GM21786 (cell line): ENCODE results near the gene ISG20L2.

Experiments used
- ATAC-seq: cut with Tn5 transposase; IDR thresholded peaks from one replicate; pipeline ENCODE4 v1.9.1; 2021; ENCODE audit not compliant: unreplicated experiment

Gene ISG20L2

GRCh38 chr1:156741481-156741983 lies 13.0 kb upstream of the ISG20L2 start:
- ATAC-seq, result no peak

- ATAC-seq, result peak; percentile 86
Observed at GRCh38 chr1:156740741-156741480, 12.3 kb upstream of the ISG20L2 start, which contains the start of gene MRPL24. Gene MRPL24 (minus strand): TSS chr1:156741088. CDS start chr1:156738704, 2,384 bp downstream.

DNA sequence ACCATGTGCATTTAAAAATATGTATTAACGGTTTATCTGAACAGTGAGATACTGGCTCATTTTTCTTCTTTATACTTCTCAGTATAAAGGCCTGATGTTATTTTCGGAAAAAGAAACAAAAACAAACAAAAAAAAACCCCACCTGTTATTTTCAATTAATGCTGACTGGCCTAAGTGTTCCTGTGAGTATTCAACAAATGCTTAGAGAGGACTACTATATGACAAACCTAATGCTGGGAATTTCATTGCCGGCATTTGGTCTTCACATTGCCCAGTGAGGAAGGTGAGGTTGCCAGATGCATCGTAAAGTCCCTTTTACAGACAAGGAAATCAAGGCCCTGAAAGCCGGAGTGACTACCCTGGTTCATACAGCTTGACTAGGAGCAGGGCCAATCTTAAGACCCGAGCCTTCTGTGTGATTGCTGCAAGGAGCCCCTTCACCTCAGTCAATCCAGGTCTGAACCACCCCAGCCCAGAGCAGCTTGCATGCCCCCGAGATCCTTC lies 11.7 kb upstream of the ISG20L2 start:
- ATAC-seq, result no peak

GRCh38 chr1:156738916-156739315 lies 10.3 kb upstream of the ISG20L2 start:
- ATAC-seq, result no peak

DNA sequence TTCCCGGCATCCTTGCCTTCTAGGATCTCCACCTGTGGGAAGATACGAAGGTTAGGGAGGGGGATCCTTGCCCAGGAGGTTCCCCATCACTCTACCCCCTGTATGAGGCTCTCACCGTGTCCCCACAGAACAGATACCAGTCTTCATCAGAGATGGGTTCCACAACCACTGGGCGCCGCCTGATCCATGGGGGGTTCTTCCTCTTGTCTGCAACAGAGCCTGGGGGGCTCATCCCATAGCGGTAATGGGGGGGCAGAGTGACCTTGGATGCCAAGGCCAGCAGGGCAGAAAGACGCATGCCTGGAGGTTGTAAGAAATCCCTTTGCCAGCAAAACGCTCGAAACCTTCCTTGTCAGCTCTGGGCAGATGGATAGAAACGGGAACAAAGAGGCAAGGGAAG lies 9.8 kb upstream of the ISG20L2 start:
- ATAC-seq, result no peak

GRCh38 chr1:156733989-156734584 lies 5.5 kb upstream of the ISG20L2 start:
- ATAC-seq, result no peak

DNA sequence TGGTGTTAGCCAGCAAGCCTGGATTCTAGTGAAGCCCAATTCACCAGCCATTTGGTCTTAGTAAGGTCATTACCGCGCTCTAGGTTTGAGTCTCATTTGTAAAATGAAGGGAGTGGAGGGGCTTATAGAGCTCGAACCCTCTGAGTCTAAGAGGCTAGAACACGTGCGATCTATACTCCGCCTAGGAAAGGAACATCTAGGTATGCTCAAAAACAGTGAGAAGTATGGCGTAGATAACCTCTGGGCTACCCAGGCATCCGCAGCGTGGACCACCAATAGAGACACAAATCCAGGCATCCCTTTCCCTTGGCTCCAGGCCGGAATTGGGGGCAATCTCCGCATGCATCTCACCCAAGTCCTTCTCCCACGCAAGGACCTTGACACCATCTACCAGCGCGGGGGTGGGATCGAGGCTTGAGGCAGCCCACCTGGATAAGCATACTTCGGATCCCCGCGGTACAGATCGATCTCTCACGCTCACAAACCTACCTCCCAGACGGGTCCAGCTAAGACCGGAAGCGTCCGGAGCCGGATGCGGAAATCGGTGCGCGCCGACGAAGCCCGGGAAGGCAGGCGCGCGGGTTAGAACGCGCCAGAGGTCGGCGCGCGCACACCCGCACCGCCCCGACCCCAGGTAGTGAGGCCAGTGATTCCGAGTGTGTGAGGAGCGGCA lies 504 bp downstream of the ISG20L2 start, which contains the start of gene METTL25B:
Gene METTL25B (plus strand): TSS at position 544 of the 673 bp plus-strand sequence. CDS start 636 bp downstream, outside the sequence.
- peak; percentile 40 for ATAC-seq

- ATAC-seq, result no peak
Observed at GRCh38 chr1:156727492-156727891, 1.1 kb downstream of the ISG20L2 start.

GRCh38 chr1:156726549-156727226 lies 1.9 kb downstream of the ISG20L2 start:
- ATAC-seq, result no peak

DNA sequence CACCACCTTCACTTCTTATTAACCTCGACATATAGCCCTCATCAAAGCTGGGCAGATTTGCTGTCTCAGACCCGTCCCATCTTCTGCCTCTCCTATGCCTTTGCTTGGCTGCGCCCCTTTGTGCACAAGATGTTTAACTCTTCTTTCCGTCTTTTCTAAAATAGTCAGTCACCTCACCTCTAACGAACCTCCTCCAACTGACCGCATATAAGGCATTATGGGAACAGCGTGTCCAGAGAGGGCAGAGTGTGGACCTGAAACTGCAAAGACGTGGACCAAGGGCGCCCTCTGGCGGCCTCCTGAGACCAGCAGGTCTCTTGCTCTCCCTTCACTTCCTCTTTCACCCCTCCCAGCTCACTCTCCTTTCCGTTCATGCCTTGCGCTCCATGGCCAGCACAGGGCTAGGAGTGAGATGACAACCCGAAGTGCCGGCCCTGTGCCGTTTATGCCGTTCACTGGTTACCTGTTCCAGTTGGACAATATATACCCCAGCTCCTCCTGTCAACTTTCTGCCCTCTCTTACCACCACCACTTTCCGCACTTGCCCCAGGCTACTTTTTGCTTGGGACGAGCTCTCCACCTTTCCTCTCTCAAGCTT lies 2.8 kb downstream of the ISG20L2 start:
- ATAC-seq, result peak; percentile 40

- ATAC-seq, result no peak
Observed at GRCh38 chr1:156721535-156721934, 7.0 kb downstream of the ISG20L2 start.

- ATAC-seq, result no peak
Observed at GRCh38 chr1:156721131-156721530, 7.4 kb downstream of the ISG20L2 start.

- no peak for ATAC-seq
Observed at GRCh38 chr1:156717351-156717750, 11.2 kb downstream of the ISG20L2 start.

- ATAC-seq, result no peak
Observed at GRCh38 chr1:156714830-156715229, 13.7 kb downstream of the ISG20L2 start.

GRCh38 chr1:156712626-156713025 lies 15.9 kb downstream of the ISG20L2 start:
- ATAC-seq, result no peak

DNA sequence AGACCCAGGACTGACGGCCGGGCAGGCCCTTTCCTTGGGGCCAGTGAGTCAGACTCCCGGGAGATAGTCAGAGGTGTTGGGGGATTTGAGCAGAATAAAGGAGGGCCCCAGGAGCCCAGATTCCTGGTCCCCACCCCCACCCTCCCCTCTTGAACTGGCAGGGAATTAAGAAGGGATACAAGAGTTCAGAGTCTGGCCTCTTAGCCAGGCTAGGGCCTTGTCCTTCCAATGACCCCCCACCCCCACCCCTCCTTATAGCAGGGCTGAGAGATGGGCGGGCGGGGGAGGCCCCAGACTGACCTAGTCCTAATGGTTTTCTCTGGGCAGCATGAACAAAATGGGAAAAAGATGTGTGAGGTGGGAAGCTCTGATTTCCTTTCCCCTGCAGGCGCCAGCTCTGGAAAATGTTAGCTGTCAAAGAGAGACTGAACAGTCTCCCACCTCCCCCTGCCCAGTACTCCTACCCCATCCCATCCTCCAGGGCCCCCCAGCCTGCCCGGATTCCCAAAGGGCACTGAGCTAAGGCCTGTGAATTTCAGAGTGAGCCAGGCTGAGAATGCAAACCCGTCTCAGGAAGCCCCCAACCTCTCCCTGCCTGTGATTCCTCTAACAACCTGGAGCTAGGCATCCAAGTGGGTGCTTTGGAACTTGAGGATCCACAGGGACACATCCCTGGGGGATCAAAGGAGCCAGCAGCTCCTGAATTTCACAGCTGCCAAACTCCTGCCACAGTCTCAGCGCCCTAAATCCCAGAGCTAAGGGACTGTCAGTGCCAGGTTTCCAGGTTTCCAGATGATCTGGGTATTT lies 17.4 kb downstream of the ISG20L2 start:
- no peak for ATAC-seq

- ATAC-seq, result no peak
Observed at GRCh38 chr1:156709757-156710489, 18.6 kb downstream of the ISG20L2 start.

DNA sequence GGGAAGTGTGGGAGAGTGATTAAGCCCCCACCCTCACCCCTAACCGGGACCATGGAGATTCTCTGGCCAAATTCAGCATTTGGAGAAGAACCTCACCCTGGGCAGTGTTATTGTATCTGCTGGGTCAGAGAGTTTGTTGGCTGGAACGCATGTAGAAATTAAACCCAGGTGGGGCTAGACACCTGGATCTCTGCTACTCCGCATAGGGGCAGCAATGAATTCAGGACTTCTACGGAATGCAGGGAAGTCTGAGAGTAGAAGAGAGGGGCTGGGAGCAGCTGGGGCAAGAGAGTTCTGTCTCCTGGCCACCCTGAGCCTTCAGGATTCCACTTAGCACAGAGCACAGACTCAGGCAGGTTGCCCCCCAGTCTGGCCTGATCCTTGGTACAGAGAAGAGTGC lies 19.5 kb downstream of the ISG20L2 start:
- no peak for ATAC-seq

DNA sequence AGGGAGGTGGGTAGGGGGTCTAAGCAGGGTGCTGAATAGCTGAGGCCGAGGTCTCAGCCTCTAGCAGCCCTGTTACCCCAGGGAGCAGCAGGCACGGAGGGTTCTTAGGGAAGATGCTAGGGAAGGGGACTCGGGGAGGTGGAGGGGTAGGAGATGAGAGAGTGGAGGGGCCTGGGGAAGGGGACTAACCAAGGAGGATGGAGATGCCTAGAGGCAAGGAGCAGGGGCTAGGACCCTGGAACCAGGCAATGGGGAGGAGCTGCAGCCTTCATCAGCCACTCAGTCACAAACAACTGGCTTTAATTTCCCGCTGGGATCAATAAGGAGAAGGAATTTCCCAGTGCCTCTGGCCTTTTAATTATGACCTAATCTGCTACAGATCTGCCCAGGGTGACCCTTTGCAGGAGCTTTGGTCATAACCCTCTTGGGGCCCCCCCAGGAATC lies 20.3 kb downstream of the ISG20L2 start:
- no peak for ATAC-seq
